ENCODE data around the gene ANKRD22.
A peak's percentile ranks its signal among the peaks of the same experiment; 100 is the strongest.
"Not testable (repeated sequence)": the region's sequence is repeated elsewhere in the genome, so short reads cannot be mapped to it uniquely, and the experiment has no call there.

Gene ANKRD22

GRCh38 chr10:88851706-88852105 is at the start of gene ANKRD22:
TSS of gene ANKRD22 (minus strand) at chr10:88851844. CDS start at chr10:88851607, 237 bp downstream.
- DNase-seq = no peak

- no peak for DNase-seq
These were observed 48.2 kb upstream of the ANKRD22 start for GRCh38 chr10:88899886-88900285.

GRCh38 chr10:88898727-88899126 is 47.1 kb upstream of the ANKRD22 start:
- no peak for DNase-seq

GRCh38 chr10:88896994-88897853 is 45.6 kb upstream of the ANKRD22 start:
- peak in 1 of 2 experiments; percentile 54 for DNase-seq

- no peak for DNase-seq
These were observed 44.8 kb upstream of the ANKRD22 start for GRCh38 chr10:88896372-88896993.

GRCh38 chr10:88895250-88895649 is 43.6 kb upstream of the ANKRD22 start:
- DNase-seq = no peak

- DNase-seq = no peak
These were observed 42.0 kb upstream of the ANKRD22 start for GRCh38 chr10:88893611-88894010.

- no peak for DNase-seq
These were observed 40.8 kb upstream of the ANKRD22 start for GRCh38 chr10:88892222-88892967.

GRCh38 chr10:88890681-88891381 is 39.2 kb upstream of the ANKRD22 start:
- no peak for DNase-seq

- no peak for DNase-seq
These were observed 38.1 kb upstream of the ANKRD22 start for GRCh38 chr10:88889559-88890337.

- no peak for DNase-seq
These were observed 37.3 kb upstream of the ANKRD22 start for GRCh38 chr10:88888810-88889445.

- no peak for DNase-seq
These were observed 34.9 kb upstream of the ANKRD22 start for GRCh38 chr10:88886557-88886956.

- DNase-seq = no peak
These were observed 31.8 kb upstream of the ANKRD22 start for GRCh38 chr10:88883448-88883809.

- DNase-seq = not testable (repeated sequence)
These were observed 31.2 kb upstream of the ANKRD22 start for GRCh38 chr10:88882646-88883447.

GRCh38 chr10:88881922-88882645 is 30.4 kb upstream of the ANKRD22 start:
- no peak for DNase-seq

GRCh38 chr10:88881320-88881719 is 29.7 kb upstream of the ANKRD22 start:
- no peak for DNase-seq

- DNase-seq = peak; percentile 46 to 60
These were observed 28.8 kb upstream of the ANKRD22 start for GRCh38 chr10:88880282-88881076.

- peak; percentile 67 to 75 for DNase-seq
These were observed 28.1 kb upstream of the ANKRD22 start, which contains the start of gene STAMBPL1 for GRCh38 chr10:88879534-88880281. TSS of gene STAMBPL1 (plus strand) at chr10:88880245. CDS start at chr10:88901709, 21,464 bp downstream.

Data from stimulated activated CD4-positive, alpha-beta T cell treated with anti-CD3 and anti-CD28 coated beads, Interleukin-4, amount 100 ng/mL, for 4 hours (primary cell).